NCI-H1417 treated with DMSO at 0.1 percent for 48 hours (cell line): Measurements from ENCODE around the gene ITGB8.

ENCODE experiments used
- DNase-seq: peaks from one replicate; lab custom pipeline; 2025; lab: John Stamatoyannopoulos, UW

Gene ITGB8

GRCh38 chr7:20340839-20341238 lies 10.1 kb downstream of the ITGB8 start:
- no peak for DNase-seq

- no peak for DNase-seq
Observed at GRCh38 chr7:20343205-20343604, 12.5 kb downstream of the ITGB8 start.

- no peak for DNase-seq
Observed at GRCh38 chr7:20343941-20344340, 13.2 kb downstream of the ITGB8 start.

GRCh38 chr7:20344396-20344795 lies 13.7 kb downstream of the ITGB8 start:
- no peak for DNase-seq

- DNase-seq, result no peak
Observed at GRCh38 chr7:20346577-20346976, 15.9 kb downstream of the ITGB8 start.

- no peak for DNase-seq
Observed at GRCh38 chr7:20347680-20348079, 17.0 kb downstream of the ITGB8 start.

GRCh38 chr7:20348125-20348807 lies 17.6 kb downstream of the ITGB8 start:
- no peak for DNase-seq

- DNase-seq, result no peak
Observed at GRCh38 chr7:20350518-20350951, 19.8 kb downstream of the ITGB8 start.

GRCh38 chr7:20350996-20351692 lies 20.4 kb downstream of the ITGB8 start:
- no peak for DNase-seq

GRCh38 chr7:20351901-20352300 lies 21.2 kb downstream of the ITGB8 start:
- no peak for DNase-seq

- DNase-seq, result no peak
Observed at GRCh38 chr7:20352573-20353306, 22.0 kb downstream of the ITGB8 start.

GRCh38 chr7:20354610-20355528 lies 24.2 kb downstream of the ITGB8 start:
- no peak for DNase-seq

- no peak for DNase-seq
Observed at GRCh38 chr7:20358106-20358505, 27.4 kb downstream of the ITGB8 start.

GRCh38 chr7:20358762-20359282 lies 28.1 kb downstream of the ITGB8 start:
- DNase-seq, result no peak

GRCh38 chr7:20359341-20359963 lies 28.8 kb downstream of the ITGB8 start:
- no peak for DNase-seq

GRCh38 chr7:20362574-20363253 lies 32.0 kb downstream of the ITGB8 start:
- DNase-seq, result no peak

- DNase-seq, result no peak
Observed at GRCh38 chr7:20364571-20365196, 34.0 kb downstream of the ITGB8 start.

GRCh38 chr7:20365486-20365885 lies 34.8 kb downstream of the ITGB8 start:
- DNase-seq, result no peak

GRCh38 chr7:20374399-20374798 lies 43.7 kb downstream of the ITGB8 start:
- DNase-seq, result no peak

GRCh38 chr7:20376796-20377195 lies 46.1 kb downstream of the ITGB8 start:
- DNase-seq, result no peak
